AG08395 (cell line): Measurements from ENCODE around the gene ADH1C.
"Not testable (repeated sequence)": the region's sequence is repeated elsewhere in the genome, so short reads cannot be mapped to it uniquely, and the experiment has no call there.

Experiments
- DNase-seq: peaks from one replicate; pipeline ENCODE4 v3.0.0; 2012; ENCODE audit warnings: mixed read lengths, low spot score

Gene ADH1C

DNA sequence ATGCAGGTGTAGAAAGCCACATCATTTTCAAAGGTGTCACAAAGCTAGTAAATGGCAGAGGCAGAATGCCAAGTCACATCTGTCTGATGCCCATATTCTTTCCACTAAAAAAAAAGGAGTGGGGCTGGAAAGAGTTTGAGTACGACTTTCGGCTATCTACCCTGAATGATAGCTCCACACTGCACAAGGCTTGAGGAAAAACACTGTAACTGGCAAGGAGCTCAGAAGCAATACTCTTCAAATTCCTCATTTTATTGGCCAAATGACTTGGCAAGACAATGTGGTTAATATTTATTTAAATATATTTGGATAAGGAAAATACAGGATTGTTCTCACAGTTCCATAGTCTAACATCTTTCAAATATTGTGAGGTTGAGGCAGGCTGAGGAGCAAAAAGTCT lies 5.4 kb upstream of the ADH1C start:
- no peak for DNase-seq

DNA sequence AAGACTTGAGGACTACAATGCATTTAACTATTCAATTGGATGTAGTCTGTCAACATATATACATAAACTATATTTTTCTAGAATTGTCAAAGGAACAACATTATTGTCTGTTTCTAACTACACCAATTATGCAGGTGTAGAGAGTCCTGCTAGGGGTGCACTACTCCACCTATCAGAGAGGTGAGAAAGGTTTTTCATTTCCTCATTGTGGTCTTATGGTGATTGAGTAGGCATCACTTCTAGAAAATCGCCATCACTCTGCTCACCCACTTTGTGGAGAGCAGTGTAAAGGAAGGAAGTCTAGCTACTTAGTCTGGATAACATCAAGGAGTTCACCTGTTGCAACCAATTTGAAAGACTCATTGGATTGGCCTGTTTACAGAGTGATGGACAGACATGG lies 4.4 kb upstream of the ADH1C start:
- DNase-seq, result no peak

DNA sequence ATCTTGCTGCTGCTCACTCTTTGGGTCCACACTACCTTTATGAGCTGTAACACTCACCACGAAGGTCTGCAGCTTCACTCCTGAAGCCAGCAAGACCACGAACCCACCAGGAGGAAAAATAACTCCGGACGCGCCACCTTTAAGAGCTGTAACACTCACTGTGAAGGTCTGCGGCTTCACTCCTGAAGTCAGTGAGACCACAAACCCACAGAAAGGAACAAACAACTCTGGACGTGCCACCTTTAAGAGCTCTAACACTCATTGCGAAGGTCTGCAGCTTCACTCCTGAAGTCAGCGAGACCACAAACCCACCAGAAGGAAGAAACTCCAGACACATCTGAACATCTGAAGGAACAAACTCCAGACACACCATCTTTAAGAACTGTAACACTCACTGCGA lies 3.6 kb upstream of the ADH1C start:
- DNase-seq, result not testable (repeated sequence)

DNA sequence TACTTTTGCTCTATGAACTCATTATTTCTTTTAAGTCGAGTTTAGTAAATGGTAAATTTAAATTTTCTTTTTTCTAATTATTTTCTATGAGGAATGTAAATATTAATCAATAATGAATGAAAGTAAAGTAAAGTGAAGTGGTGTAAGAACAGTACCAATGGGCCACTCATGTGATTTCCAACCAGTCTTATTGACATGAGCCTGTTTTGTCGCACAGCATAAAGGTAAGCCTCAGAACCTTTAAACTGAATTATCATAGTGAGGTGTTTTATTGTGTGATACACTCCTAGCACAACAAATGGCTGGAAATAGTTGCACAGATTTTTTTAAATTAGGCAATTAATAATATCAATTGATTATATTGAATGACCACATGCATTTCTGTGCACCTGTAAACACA lies 1.1 kb downstream of the ADH1C start:
- DNase-seq, result no peak

DNA sequence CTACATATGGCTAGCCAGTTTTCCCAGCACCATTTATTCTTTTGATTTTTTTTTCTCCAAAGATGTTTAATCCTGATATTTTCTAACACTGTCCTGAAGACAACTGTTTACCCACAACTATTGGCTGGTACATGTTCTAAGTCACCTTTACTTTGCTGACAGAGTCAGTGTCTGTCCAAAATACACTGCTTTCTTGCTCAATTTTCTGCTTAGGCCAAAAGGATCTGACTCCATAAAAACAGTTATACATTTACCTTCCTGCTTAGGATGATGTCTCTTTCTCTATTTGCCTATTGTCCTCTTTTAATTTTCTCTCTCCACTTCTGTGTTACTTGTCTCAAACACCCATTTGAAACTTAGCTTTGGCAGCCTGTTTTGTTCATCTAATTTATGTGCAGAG lies 3.2 kb downstream of the ADH1C start:
- no peak for DNase-seq

DNA sequence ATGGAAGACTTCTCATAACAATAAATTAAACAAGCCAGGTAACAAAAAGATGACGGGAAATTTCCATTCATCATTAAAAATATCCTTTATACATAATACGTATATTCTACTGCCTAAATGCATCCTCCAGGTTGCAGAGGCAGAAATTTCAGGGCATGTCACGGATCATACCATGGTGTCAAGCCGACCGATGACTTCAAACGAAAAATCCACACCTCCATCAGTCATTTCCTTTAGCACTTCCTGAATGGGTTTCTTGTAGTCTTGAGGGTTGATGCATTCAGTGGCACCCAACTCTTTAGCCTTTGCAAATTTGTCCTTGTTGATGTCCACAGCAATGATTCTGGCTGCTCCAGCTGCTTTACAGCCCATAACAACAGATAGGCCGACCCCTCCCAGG lies 9.9 kb downstream of the ADH1C start:
- not testable (repeated sequence) for DNase-seq

DNA sequence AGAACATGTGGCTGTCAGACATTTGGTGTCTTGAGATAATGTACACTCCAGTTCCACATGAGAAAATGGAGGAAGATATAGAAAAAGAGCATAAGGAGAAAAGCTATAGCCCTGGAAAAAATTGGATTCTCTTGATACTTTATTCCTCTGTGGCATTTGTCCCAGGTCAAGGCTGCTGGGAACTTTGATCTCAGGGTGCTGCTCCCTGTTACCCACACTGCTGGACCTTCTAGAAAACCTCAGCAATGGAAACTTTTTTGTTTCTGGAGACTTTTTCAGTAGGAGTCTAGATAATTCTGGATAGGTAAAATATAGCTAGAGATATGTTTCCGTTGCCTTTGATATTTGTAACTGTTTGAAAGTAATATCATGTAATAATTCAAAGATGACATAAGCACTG lies 11.1 kb downstream of the ADH1C start:
- no peak for DNase-seq

DNA sequence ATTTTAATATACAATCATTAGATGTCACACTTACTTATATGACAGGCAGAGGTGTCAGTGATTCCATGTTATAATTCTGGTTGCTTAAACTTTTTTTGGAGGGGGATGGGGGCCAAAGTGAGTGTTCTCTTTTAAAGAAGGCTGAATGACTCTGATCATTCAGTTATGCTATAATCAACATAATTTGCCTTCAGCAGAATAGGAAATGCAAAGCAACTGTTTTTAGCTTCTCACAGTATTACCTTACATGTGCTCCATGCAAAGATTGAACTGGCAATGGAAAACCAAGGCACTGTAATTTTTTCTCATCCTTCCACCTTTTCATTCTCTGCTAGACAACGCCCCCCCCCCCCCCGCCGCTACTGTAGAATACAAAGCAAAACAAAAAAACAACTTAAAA lies 13.4 kb downstream of the ADH1C start:
- no peak for DNase-seq

DNA sequence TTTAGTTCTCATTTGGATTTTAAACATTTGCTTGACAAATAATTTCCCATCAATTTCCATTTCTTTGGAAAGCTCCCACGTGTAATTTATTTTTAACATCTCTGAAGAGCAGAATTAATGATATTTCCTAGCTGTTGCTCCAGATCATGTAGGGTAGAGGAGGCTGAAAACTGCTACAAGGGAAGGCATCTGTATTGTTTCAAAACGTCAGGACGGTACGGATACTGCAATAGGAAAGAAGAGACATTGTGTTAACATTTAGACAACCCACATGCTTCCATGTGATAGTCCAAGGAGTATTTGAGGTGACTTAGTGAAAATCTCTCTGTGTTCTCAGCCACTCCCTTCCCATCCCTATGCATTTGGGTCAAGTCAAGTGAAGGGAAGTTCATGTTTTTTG lies 16.0 kb downstream of the ADH1C start:
- no peak for DNase-seq

DNA sequence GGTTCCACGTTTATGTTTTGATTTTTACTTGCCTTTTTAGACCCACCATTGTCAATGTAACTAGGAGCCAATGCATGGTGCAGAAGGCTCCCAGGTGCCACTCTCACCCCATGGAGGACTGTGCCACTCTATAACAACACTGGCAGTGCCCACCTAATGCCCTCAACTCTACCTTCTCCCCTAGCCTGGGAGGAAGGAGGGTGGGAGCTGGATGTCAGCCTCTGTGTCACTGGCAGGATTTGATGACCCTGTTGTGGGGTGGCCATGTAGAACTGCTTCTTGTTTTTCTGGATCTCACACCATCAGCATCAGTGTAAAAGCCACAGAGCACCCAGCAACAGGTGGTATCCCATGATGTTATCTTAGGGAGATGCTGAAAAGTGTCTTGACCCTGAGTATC lies 17.7 kb downstream of the ADH1C start:
- DNase-seq, result no peak

DNA sequence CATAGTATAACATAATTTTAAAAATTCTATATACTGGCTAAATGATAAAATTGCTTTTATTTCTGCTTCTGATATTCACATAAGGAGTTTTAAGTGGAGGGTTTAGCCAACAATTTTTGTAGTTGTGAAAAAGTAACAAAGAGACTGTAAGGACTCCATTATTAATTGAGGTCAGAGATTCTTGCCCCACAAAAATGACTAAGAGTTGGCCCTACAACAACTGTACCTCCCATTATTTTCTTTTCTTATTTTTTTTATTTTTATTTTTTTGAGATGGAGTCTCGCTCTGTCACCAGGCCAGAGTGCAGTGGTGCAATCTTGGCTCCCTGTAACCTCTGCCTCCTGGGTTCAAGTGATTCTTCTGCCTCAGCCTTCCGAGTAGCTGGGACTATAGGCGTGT lies 21.9 kb downstream of the ADH1C start:
- no peak for DNase-seq

DNA sequence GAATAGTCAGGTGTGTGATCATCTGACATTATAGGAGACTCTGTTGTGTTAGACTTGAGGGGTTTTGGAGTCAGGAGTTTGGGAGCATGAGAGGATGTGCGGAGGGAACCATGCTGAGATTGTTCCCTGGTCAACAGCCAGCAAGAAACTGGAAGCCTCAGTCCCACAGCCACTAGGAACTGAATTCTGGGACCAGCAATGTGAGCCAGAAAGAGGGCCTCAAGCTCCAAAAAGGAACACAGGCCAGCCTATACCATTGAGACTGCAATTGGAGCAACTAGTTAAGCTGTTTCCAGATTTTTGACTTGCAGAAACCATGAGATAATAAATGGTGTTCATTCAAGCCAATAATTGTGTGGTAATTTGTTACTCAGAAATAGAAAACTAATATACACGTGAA lies 22.7 kb downstream of the ADH1C start:
- no peak for DNase-seq

DNA sequence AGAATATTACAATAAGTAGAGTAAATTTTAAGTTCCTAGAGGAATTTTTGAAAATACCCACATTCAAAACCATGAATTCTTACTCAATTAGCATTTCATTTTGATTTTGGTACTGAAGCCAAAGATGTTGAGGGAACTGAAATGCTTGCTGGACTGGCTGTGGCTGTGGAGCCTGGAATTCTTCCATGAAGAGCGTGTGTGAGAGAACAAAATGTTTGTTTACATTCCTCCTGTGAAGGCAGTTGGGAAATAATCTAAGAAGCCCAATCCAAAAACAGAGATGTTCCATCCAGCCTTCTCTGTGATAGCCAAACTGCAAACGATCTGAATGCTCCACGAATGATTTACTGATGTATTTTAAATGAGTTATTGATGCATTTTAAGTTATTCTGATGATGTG lies 27.6 kb downstream of the ADH1C start:
- DNase-seq, result peak; percentile 91

DNA sequence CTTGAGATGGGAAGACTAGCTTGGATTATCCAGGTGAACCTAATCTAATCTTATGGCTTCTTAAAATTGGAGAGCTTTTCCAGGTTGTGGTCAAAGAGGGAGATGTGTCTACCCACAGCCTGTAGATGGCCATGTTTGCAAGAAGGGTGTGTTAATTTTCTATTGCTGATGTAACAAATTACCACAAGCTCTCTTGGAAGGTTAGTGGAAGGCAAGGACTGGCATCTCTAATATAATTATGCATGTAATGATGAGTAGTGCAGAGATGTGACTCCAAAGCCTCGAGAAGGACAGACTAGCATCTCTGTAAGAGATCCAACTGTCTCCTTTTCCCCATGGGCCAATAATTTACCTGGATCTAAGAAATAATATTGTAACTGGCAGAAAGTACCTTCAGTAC lies 28.2 kb downstream of the ADH1C start:
- no peak for DNase-seq

DNA sequence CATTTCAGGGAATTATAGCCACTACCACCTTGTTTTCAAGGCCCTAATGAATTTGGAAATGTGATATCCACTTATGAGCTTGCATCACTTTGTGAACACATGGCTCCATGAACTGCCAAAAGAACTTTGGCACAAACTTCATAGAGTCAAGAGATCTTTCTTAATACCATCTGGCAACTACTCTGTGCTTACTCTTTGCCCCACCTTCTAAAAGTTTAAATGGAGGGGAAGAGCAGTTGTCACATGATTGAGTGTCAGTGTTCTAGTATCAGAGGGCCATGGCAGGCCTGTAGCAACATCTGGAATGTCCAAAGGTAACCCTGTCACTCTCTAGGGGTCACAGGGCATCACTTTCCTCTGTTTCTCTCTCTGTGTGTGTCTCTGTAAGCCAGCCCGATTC lies 28.8 kb downstream of the ADH1C start:
- DNase-seq, result peak; percentile 25

DNA sequence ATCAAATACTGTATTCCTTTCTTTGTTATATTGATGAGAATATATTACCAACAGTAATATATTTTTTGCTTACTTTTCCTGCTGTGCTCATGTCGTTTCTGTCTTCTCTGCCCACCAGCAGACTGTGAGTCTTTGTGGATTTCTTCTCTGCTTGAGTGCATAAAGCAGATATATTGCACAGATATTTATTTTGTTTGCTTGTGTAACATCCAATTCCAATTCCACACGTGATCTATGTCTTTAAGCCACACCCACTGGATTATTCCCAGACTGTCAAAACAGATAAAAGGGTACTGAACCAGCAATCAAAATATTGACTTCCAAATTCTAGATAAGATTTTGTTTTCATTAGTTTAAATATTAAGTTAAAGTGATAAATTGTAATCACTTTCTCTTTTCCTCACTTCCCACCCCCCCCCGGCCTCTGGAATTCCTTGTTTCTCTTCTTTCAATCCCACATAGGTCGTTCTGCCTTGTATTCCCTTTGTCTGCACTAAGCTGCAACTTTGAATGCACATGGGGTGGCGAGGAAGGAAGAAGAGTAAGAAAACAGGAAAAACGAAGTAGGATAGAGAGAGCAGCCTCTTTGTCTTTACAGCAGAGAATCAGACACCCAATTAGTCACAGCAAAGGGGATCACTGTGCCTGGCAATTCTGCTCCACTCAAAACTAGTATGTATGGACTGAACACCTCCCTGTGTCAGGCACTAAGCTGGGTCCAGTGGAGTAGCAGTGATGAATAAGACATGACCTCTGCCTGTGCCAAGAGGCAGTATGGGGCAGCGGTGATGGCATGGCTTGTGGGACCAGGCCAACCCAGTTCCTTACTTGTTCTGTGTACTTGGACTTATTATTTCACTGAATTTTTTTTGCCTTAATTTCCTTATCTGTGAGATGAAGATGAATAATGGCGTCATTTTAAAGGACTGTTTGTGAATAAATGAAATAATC lies 31.0 kb downstream of the ADH1C start, which contains the start of gene ADH1B:
TSS of gene ADH1B (minus strand) at position 161 of the 951 bp plus-strand sequence. CDS start at position 91, 70 bp downstream.
- DNase-seq, result no peak

DNA sequence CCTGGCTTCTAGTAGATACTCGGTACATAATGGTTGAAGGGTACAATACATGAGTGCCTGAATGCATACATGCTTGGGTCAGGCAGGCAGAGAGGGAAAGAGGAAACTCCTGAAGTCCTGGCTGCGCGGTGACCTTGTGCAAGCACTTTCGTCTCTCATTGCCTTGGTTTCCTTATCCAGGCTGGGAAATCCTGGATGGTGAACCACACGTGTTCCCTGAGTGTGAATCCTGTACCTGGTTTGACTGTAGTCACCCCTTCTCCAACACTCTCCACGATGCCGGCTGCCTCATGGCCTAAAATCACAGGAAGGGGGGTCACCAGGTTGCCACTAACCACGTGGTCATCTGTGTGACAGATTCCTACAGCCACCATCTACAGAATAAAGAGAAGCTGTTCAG lies 34.7 kb downstream of the ADH1C start:
- not testable (repeated sequence) for DNase-seq

DNA sequence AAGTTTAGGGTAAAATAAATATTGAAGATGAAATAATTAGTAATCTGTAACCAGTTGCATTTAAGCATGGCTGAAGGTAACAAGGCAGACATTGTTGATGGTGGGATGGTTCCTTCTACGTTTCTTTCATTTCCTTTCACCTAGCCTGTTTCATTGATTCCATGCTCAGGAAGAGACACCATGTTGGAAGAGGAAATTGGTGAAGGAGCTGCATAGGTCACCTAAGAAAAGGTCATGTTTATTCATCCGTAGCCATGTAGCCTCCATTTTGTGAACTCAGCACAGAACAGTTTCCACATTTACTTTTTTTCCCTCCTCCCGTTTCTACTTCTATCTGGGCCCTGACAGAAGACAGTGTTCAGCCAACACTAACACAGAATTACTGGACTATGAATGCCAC lies 35.2 kb downstream of the ADH1C start:
- DNase-seq, result no peak

DNA sequence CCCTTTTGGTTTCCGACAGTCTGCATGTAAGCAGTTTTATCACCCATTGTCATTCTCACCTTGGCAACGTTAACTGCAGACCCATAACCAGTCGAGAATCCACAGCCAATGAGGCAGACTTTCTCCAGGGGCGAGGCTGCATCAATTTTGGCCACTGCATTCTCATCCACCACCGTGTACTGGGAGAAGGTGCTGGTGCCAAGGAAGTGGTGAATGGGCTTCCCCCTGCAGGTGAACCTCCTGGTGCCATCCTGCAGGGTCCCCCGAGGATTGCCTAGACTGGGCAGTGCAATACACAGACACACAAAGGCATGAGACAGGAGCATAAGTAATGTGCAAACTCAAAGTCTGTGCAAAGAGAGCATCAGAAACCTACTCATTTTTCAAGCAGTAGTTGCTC lies 36.7 kb downstream of the ADH1C start:
- no peak for DNase-seq

DNA sequence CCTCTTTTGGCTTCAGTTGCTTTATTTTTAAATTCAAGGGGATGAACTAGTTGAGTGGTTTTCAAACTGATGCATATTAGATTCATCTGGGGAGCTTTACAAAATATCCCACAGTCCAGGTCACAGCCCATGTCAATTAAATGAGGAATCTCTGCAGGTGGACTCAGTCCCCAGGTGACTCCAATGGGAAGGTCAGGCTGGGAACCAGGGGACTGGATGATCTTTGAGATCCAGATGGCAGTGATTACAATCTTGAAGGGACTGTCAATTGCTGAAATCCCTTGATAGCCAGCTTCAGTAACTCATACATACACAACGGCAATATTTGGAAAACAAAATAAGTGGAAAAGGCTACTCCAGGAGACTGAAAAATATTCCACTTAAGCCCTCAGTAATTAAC lies 38.3 kb downstream of the ADH1C start:
- DNase-seq, result no peak

DNA sequence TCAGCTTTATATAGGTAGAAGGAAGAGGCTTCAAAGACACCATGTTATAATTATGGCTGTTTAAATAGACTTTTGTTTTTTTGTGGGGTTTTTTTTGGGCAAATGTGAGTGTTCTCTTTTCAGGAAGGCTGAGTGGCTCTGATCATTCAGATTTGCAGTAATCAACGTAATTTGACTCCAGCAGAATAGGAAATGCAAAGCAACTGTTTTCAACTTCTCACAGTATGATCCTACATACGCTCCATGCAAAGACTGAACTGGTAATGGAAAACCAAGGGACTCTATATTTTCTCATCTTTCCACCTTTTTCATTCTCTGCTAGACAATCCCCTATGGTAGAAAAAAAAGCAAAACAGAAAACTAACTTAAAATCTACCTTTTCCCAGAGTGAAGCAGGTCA lies 42.2 kb downstream of the ADH1C start:
- no peak for DNase-seq

DNA sequence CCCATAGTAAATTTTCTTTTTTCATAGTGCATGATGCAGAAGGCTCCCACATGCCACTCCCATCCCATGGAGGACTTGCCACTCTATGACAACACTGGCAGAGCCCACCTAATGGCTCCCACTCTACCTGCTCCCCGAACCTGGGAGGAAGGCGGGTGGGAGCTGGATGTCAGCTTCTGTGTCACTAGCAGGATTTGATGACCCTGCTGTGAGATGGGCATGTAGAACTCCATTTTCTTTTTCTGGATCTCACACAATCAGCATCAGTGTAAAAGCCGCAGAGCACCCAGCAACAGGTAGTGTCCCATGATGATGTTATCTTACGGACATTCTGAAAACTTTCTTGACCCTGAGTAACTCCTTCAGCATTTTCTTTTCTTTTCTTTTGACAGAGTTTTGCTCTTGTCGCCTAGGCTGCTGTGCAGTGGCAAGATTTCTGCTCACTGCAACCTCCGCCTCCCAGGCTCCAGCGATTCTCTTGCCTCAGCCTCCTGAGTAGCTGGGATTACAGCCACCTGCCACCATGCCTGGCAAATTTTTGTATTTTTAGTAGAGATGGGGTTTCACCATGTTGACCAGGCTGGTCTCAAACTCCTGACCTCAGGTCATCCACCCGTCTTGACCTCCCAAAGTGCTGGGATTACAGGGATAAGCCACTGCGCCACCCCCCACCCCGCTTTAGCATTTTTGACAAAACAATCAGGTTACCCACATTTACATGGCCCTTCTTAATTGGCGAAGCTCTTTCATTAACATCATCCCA lies 46.7 kb downstream of the ADH1C start:
- no peak for DNase-seq
